GM21723 (cell line): ENCODE measurements around the gene CSTPP1.
"Not testable (repeated sequence)": the region's sequence is repeated elsewhere in the genome, so short reads cannot be mapped to it uniquely, and the experiment has no call there.

Experiments used
- ATAC-seq: cut with Tn5 transposase; IDR thresholded peaks from one replicate; pipeline ENCODE4 v1.9.1; 2021; ENCODE audit warnings: mild to moderate bottlenecking, moderate library complexity; ENCODE audit not compliant: unreplicated experiment

Gene CSTPP1

DNA sequence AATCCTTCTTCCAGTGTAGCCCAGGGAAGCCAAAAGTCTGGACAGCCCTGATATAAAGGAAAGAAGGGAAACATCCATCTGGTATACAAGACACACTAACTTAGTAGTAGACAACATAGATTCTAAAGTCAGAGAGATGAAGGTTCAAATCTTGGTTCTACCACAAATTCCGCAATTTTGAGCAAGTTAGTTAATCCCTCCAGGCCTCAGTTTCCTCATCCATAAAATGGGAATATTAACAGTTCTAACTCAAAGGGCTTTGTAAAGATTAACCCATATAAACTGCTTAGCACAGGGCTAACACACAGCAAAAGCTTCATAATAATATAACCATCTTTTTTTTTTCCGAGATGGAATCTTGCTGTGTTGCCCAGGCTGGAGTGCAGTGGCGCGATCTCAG, 29.0 kb upstream of the CSTPP1 start:
- no peak for ATAC-seq

GRCh38 chr11:46912526-46913150, 23.9 kb upstream of the CSTPP1 start:
- ATAC-seq: no peak

GRCh38 chr11:46913484-46913883, 23.1 kb upstream of the CSTPP1 start:
- no peak for ATAC-seq

GRCh38 chr11:46914363-46914762, 22.2 kb upstream of the CSTPP1 start:
- ATAC-seq: no peak

- ATAC-seq: no peak
These were observed 21.7 kb upstream of the CSTPP1 start for GRCh38 chr11:46914910-46915309.

DNA sequence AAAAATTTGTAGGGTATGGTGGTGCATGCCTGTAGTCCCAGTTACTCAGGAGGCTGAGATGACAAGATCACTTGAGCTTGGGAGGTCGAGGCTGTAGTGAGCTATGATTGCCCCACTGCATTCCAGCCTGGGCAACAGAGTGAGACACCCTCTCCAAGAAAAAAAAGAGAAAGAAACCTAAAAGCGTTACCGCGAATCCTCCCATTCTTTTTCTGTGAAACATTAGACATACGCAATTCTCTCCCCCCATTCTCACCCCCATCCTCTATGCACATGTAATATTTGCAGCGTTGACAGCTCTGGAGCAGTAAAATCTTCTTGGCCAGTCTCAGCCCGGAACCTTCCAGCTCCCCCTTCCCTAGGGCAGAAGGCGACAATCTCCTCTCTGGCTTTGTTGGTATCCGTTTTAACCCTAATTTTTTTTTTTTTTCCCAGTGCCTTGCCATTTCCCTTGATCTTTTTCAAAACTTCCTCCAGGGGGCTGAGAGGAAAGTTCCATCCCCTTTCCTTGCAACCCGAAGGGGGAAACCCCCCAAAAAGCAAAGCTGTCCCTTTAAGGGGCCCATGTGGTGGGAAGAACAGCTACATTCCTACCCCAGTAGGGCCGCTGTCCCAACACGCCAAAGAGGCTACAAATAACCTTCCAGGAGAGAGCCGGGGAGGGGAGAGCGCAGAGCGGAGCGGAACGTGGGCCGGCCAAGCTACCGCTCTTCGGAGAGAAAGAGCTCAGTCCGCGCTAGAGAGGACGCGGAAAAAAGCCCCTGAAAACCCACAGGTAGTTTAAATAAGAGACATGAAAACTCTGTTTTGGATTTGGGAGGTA, 20.1 kb upstream of the CSTPP1 start:
- ATAC-seq: no peak

DNA sequence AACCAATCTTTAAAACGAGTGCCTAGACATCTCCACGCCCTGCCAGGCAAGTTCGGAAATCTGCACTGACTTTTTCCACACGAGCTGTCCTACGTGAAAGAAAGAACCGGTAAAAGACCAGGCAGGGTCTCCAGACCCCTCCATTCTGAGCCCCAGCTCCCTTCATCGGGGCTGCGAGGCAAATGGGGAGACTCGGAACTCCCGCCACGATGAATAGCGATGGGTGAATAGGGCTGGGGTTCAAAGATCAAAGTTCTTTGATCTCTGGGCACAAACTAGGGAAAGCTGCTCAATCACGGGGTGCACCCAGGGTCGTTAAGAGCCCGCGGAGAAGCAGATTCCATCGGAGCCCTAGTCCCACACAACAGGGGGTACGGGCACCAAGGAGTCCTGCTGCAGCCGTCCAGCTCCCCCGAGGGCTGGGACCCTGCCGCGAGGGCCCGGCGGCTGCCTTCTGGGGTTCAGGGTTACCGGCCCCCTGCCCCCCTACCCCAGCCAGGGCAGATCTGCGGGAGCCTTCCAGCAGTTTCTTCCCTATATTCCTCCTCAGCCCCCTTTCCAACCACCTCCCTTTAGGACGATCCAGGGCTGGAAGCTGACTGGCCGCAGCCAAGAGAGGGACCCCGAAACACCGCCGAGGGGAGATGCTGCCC, 19.3 kb upstream of the CSTPP1 start:
- ATAC-seq: no peak

DNA sequence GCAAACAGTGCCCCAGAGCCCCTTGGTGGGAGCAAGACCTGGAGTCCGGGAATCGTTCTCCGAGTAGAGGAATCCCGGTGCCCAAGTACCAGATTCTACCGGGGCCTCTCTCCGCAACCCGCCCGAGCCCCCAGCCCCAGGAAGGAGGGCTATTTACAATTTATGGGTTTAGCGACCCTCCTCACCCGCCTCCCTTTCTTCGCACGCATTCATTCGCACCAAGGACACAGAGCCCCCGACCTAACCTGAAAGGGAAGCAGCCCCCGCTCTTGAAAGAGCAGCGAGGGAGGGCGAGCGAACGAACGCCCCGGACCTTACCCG, 18.8 kb upstream of the CSTPP1 start:
- ATAC-seq: no peak

DNA sequence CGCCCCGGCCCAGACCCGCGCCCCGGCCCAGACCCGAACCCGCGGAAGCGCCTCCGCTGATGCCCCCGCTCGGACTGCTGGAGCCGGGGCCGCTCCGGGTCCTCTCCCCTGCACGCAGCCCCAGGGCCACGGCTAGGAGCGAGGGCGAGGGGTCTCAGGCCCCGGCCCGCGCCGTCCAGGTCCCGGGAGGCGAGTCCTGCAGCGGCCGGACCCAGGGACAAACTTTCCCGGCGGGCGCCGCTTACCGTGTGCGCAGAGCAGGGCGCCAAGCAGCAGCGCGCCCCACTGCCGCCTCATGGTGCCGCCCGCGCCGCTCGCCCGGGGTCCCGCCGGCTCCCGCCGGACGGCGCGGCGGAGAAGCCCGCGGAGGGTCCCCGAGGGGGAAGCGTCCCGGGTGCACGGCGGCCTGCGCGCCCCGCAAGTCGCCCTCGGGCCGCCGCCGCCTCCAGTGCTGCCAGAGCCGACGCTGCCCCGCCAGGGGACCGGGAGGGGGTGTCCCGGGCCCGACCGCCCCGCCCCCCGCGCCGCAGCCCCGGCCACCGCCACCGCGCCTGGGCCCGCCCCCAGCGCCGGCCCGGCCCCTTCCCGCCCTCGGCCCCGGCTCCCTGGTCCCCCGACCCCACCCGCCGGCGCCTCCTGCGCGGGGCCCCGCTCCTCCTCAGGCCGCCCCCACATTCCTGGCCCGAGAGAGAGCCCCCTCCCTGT, 18.3 kb upstream of the CSTPP1 start, which contains the start of gene LRP4:
Gene LRP4, minus strand, starts transcription at position 468 of the 705 bp plus-strand sequence. Its CDS starts 171 bp downstream, at position 297.
- ATAC-seq: peak; percentile 57

- no peak for ATAC-seq
These were observed 17.6 kb upstream of the CSTPP1 start for GRCh38 chr11:46918788-46919513.

DNA sequence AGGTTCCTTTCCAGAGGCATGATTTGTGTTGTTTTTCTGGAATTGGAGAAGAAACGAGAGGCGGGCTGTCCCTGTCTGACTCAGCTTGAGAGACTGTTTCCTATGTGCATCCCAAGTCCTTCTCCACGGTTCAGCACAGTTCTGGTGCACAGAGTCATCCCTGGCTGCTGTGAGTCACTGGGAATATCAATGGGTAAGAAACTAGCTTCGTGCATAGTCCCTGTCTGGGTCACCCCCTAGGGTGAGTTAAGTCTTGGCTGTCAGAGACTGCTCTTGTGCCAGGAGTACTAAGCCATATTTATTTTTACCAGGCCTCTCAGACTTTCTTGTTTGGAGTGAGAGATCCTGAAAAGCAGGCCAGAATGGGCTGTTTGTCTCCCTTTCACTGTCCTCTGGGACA, 15.8 kb upstream of the CSTPP1 start:
- no peak for ATAC-seq

- not testable (repeated sequence) for ATAC-seq
These were observed 8.6 kb upstream of the CSTPP1 start for GRCh38 chr11:46927928-46928327.

GRCh38 chr11:46928701-46929100, 7.9 kb upstream of the CSTPP1 start:
- not testable (repeated sequence) for ATAC-seq

DNA sequence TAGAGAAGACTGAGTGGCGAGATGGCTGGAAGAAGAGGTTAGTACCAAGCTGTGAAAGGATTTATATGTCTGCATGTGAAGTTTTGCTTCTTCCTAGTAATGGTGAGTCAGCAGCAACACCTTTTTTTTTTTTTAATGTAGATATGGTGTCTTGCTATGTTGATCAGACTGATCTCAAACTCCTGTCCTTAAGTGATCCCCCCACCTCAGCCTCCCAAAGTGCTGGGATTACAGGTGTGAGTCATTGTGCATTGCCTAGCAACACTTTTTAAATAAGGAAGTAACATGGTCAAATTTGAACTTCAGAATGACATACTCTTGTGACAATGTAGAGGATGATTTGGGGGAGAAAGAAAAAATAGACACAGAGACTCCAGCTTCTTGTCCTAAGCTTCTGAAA, 6.5 kb upstream of the CSTPP1 start:
- ATAC-seq: no peak

DNA sequence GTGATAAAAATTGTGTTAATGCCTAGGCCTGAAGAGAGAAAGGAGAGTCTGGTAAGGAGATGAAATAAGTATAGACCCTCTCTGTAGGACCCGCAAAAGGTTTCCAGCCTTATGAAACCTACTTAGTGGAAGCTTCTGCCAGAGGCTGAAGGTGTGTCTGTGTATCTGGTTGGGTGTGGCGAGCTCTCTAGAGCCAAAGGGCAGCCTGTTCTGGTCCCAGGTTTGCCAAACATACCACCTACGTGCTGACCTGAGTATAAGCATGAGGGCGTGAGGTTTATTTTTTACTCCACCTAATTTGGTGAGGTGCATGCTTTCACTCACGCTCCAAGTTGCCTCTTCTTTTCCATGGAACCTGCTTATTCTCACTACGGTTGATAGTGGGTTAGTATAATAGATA, 5.6 kb downstream of the CSTPP1 start:
- ATAC-seq: no peak

DNA sequence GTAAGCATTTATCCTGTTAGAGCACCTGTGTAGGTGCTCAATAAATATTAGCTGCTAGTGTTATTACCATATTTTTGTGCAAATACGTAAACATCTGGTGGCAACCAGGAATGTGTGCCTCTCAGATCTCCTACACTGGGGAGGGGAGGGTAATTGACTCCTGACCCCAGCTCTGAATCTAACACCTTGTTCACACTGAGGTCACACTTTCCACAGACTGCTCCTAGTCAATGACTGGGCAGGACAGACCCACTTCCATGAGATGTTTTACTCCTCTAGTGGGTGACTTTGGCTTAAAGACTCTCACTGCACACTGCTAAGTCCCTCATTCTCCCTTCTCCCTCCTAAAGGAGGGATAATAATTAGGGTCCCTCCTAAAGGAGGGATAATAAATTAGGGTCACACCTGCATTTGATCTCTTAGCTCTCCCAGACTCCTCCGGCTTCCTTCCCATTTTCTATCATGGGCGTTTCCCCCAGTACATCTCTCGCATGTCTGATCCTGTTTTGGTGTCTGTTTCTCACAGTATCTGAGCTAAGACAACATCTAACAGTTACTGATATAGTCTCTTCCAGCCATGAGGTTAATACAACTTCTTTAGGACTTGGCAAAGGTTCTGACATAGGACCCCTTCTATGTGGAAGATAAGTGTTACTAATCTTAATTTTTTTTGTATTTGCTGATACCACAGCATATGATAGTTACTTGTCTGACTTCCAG, 8.0 kb downstream of the CSTPP1 start:
- ATAC-seq: no peak

GRCh38 chr11:46947399-46948077, 11.0 kb downstream of the CSTPP1 start:
- ATAC-seq: no peak

DNA sequence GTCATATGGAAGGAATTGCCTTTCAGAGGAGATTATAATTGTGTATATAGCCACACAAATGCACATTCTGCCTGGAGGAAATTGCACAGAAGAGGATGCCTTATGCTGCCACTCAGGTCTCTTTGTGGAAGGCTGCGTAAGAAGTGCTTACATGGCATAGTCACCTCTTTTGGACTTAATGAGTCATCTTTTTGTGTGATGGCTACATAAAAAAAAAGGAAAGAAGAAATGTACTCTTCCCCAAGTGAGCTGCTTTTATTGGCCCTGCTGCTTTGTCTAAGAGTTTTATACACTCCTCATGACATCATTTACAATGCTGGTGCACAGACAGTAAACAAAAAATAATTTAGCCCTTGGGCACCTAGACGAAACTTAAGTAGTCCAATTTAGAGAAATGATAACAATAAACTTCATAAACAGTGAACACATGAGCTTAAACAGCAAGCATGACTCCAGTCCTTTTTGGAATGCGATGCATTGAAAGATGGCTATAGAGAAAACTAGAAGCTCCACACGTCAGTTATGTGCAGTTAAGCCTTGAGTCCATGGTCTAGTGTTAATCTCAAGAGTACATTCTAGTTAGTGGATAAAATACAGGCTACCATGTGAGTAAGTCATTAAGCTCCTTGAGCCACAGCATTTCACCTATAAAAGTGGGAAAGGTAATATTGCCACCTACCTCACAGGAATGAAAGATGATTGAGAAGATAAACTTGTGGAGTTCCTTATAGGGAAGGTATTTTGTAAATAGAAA, 12.0 kb downstream of the CSTPP1 start:
- ATAC-seq: no peak

GRCh38 chr11:46949297-46949696, 12.7 kb downstream of the CSTPP1 start:
- ATAC-seq: no peak
